GM11168 (cell line): ENCODE measurements around the gene B4GALT5.

Source experiments
- in situ Hi-C: fragments of 300-500 bp; cut with MboI; formaldehyde crosslinking; loops from one replicate; pipeline ENCODE4 v1.12.0; 2022; ENCODE audit warnings: low sequenced_read_pairs; ENCODE audit not compliant: unreplicated experiment

The B4GALT5 gene

GRCh38 chr20:49704932-49705336 lies 8.7 kb downstream of the B4GALT5 start:
- in situ Hi-C loops: no loop called here

GRCh38 chr20:49701916-49702315 lies 11.8 kb downstream of the B4GALT5 start:
- in situ Hi-C loops: no loop called here

- in situ Hi-C loops: no loop called here
Measured at GRCh38 chr20:49701241-49701790, 12.4 kb downstream of the B4GALT5 start.

GRCh38 chr20:49700411-49701185 lies 13.1 kb downstream of the B4GALT5 start:
- in situ Hi-C loops: no loop called here

GRCh38 chr20:49699200-49699992 lies 14.3 kb downstream of the B4GALT5 start:
- in situ Hi-C loops: no loop called here

GRCh38 chr20:49698477-49698876 lies 15.2 kb downstream of the B4GALT5 start:
- in situ Hi-C loops: no loop called here

GRCh38 chr20:49697071-49697470 lies 16.6 kb downstream of the B4GALT5 start:
- in situ Hi-C loops: no loop called here

- in situ Hi-C loops: no loop called here
Measured at GRCh38 chr20:49696594-49696993, 17.1 kb downstream of the B4GALT5 start.

GRCh38 chr20:49695830-49696229 lies 17.8 kb downstream of the B4GALT5 start:
- in situ Hi-C loops: no loop called here

- in situ Hi-C loops: no loop called here
Measured at GRCh38 chr20:49694450-49695071, 19.1 kb downstream of the B4GALT5 start.

- in situ Hi-C loops: no loop called here
Measured at GRCh38 chr20:49693435-49694171, 20.1 kb downstream of the B4GALT5 start.

- in situ Hi-C loops: no loop called here
Measured at GRCh38 chr20:49692941-49693340, 20.7 kb downstream of the B4GALT5 start.

GRCh38 chr20:49691818-49692568 lies 21.7 kb downstream of the B4GALT5 start:
- in situ Hi-C loops: no loop called here

GRCh38 chr20:49690899-49691620 lies 22.6 kb downstream of the B4GALT5 start:
- in situ Hi-C loops: no loop called here

GRCh38 chr20:49687595-49688567 lies 25.8 kb downstream of the B4GALT5 start:
- in situ Hi-C loops: no loop called here

- in situ Hi-C loops: no loop called here
Measured at GRCh38 chr20:49685809-49686208, 27.9 kb downstream of the B4GALT5 start.

GRCh38 chr20:49685161-49685601 lies 28.5 kb downstream of the B4GALT5 start:
- in situ Hi-C loops: no loop called here
